ENCODE results near the gene ASIC2. TPM values are rescaled to one million over a fixed set of nuclear protein-coding genes. Genes with fewer than 3 reads are reported as not detected.

The ASIC2 gene
- total RNA-seq, 1 experiment from 2014 or later, result not detected

- Mint-ChIP-seq H3K27me3 (ENCODE audit: insufficient read depth, unreplicated experiment) (no peaks in the 10 kb centered on the region), H3K4me3 (ENCODE audit: unreplicated experiment) (no peak overlapping the region), H3K4me1 (ENCODE audit: insufficient read depth, unreplicated experiment) (peaks cover 16% of the 10 kb centered on the region), H3K27ac (ENCODE audit: low read depth, unreplicated experiment) (no peak overlapping the region), H3K9me3 (ENCODE audit: unreplicated experiment) (no peaks in the 10 kb centered on the region), H3K36me3 (ENCODE audit: insufficient read depth, unreplicated experiment) (no peaks in the 10 kb centered on the region)
- ChIA-PET POLR2A (interaction anchor here (0.7 kb wide), 1 partner anchor 31 kb away, joined by 3 read pairs; no protein-coding TSS in a partner anchor), CTCF (interaction anchor here (0.6 kb wide), 1 partner anchor 23 kb away, joined by 3 read pairs; no protein-coding TSS in a partner anchor)
- DNase-seq (ENCODE audit: unreplicated experiment), result peak; percentile 32
- intact Hi-C loops (cut with micrococcal nuclease), result no loop called here
- no TSS peak for BruUV-seq (replicated peaks)
- TF ChIP-seq, protein P1, sequence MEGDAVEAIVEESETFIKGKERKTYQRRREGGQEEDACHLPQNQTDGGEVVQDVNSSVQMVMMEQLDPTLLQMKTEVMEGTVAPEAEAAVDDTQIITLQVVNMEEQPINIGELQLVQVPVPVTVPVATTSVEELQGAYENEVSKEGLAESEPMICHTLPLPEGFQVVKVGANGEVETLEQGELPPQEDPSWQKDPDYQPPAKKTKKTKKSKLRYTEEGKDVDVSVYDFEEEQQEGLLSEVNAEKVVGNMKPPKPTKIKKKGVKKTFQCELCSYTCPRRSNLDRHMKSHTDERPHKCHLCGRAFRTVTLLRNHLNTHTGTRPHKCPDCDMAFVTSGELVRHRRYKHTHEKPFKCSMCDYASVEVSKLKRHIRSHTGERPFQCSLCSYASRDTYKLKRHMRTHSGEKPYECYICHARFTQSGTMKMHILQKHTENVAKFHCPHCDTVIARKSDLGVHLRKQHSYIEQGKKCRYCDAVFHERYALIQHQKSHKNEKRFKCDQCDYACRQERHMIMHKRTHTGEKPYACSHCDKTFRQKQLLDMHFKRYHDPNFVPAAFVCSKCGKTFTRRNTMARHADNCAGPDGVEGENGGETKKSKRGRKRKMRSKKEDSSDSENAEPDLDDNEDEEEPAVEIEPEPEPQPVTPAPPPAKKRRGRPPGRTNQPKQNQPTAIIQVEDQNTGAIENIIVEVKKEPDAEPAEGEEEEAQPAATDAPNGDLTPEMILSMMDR (IDR thresholded peaks at IDR 0.05; ENCODE audit: unreplicated experiment), result no peak
Measured at GRCh38 chr17:33113276-33113990, 179.7 kb downstream of the ASIC2 start.

DNA sequence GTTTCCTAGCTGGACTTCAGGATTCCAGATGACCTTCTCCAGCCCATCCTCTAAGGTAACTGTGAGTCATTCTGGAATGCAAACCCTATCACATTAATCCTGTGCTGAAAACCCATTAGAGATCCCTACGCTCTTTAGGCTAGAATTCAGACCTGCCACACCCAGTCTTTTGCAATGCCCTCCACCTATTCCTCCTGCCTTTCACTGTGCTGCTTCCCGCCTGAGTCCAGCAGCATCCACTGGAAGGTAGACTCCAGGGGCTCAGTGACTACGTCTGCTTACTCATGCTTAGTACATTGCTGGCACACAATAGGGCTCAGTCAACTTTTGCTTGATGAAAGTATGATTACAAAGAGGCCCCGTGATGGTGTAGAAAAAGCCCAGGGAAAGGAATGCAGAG, 180.3 kb downstream of the ASIC2 start:
- Mint-ChIP-seq H3K27ac (ENCODE audit: low read depth, unreplicated experiment) (no peak overlapping the region), H3K36me3 (ENCODE audit: insufficient read depth, unreplicated experiment) (no peaks in the 10 kb centered on the region), H3K4me3 (ENCODE audit: unreplicated experiment) (no peak overlapping the region), H3K4me1 (ENCODE audit: insufficient read depth, unreplicated experiment) (peaks cover 16% of the 10 kb centered on the region), H3K9me3 (ENCODE audit: unreplicated experiment) (no peaks in the 10 kb centered on the region), H3K27me3 (ENCODE audit: insufficient read depth, unreplicated experiment) (no peaks in the 10 kb centered on the region)
- peak; percentile 88 for DNase-seq (ENCODE audit: unreplicated experiment)
- TF ChIP-seq, protein P1 (IDR thresholded peaks at IDR 0.05; ENCODE audit: unreplicated experiment), result no peak
- no TSS peak for BruUV-seq (replicated peaks)
- ChIA-PET CTCF (no interaction called here), POLR2A (interaction anchor here (0.8 kb wide), 1 partner anchor 16 kb away, joined by 3 read pairs; no protein-coding TSS in a partner anchor)
- intact Hi-C loops (cut with micrococcal nuclease), result no loop called here

DNA sequence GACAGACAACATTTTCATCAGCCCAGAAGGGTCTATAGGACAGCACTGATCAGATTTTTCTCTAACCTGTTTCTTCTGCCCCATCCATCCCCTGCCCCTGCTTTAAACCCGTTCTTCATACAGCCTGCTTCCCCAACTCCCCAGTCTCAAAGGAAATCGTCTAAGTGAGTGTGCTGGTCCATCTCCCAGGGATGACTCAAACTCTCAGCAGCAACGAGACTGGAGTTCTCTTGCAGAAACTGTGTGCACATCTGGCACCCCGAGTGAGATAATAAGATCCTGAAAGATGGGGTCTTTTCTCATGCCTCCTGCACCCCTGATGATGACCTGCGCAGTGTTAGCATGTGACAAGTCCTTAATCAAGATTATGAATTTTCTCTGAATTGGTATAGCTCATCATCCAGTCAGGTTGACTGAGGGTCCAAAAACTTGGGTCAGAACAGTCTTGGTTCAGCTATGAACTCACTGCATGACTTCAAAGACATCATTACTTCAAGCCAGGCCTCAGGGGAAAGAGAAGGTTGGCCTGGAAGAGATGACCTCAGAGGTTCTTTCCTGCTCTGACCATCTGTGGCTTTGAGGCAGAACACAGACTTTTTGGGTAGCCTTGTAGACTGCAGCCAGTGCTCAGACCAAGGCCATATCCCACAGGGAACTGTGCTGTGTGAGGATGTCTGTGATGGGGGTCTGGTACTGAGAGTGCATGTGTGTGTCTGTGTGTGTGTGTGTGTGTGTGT, 183.6 kb downstream of the ASIC2 start:
- TF ChIP-seq, protein P1 (IDR thresholded peaks at IDR 0.05; ENCODE audit: unreplicated experiment), result no peak
- Mint-ChIP-seq H3K4me3 (ENCODE audit: unreplicated experiment) (no peak overlapping the region), H3K4me1 (ENCODE audit: insufficient read depth, unreplicated experiment) (peaks cover 16% of the 10 kb centered on the region), H3K9me3 (ENCODE audit: unreplicated experiment) (peaks cover 11% of the 10 kb centered on the region), H3K36me3 (ENCODE audit: insufficient read depth, unreplicated experiment) (no peaks in the 10 kb centered on the region), H3K27ac (ENCODE audit: low read depth, unreplicated experiment) (no peak overlapping the region), H3K27me3 (ENCODE audit: insufficient read depth, unreplicated experiment) (no peaks in the 10 kb centered on the region)
- BruUV-seq (replicated peaks), result no TSS peak
- CTCF ChIA-PET, result interaction anchor here (0.6 kb wide), 1 partner anchor 57 kb away, joined by 3 read pairs; no protein-coding TSS in a partner anchor
- intact Hi-C loops (cut with micrococcal nuclease), result no loop called here
- no peak for DNase-seq (ENCODE audit: unreplicated experiment)
- POLR2A ChIA-PET, result interaction anchor here (1.1 kb wide), 1 partner anchor 12 kb away, joined by 3 read pairs; no protein-coding TSS in a partner anchor

DNA sequence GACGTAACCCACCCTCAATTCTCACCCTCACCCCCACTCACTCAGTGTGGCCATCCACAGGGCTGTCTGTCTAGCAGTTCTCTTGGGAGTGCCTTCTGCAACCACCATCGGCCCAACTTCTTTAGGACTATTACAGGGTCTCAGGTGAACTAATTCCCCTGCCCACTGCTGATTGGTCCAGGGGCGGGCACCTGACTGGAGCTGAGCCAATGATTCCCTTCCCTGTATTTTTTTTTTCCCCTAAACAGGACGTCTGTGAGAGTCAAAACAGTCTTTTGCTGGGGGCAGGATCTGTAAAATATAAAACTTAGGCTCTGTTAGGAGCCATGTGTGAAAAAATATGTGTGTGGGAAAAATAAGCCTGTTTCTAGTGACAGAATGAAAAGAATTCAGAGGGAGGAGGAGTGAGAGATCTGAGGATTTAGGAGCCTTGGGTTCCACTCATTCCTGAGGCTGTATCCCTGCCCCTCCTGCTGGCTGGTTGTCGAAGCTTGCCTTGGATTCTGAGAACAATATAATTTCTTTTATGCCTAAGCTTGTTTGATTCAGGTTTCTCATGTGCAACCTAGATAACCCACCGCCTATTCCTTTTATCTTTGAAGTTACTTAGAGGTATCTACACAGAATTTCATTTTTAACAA, 186.4 kb downstream of the ASIC2 start:
- no TSS peak for BruUV-seq (replicated peaks)
- H3K9me3 Mint-ChIP-seq (ENCODE audit: unreplicated experiment), result peaks cover 11% of the 10 kb centered on the region

More for the DNA sequence above, 186.4 kb downstream of the ASIC2 start:
- TF ChIP-seq, protein P1 (IDR thresholded peaks at IDR 0.05; ENCODE audit: unreplicated experiment), result no peak
- H3K36me3 Mint-ChIP-seq (ENCODE audit: insufficient read depth, unreplicated experiment), result no peaks in the 10 kb centered on the region
- CTCF ChIA-PET, result no interaction called here
- no peak overlapping the region for H3K27ac Mint-ChIP-seq (ENCODE audit: low read depth, unreplicated experiment)
- POLR2A ChIA-PET, result no interaction called here
- H3K4me1 Mint-ChIP-seq (ENCODE audit: insufficient read depth, unreplicated experiment), result no peaks in the 10 kb centered on the region
- H3K27me3 Mint-ChIP-seq (ENCODE audit: insufficient read depth, unreplicated experiment), result no peaks in the 10 kb centered on the region
- no peak overlapping the region for H3K4me3 Mint-ChIP-seq (ENCODE audit: unreplicated experiment)
- DNase-seq (ENCODE audit: unreplicated experiment), result no peak
- intact Hi-C loops (cut with micrococcal nuclease), result no loop called here
